Measurements from ENCODE around the gene RNF144A. TPM values are rescaled to one million over a fixed set of nuclear protein-coding genes. Genes with fewer than 3 reads are reported as not detected.
"Not testable (repeated sequence)": the region's sequence is repeated elsewhere in the genome, so short reads cannot be mapped to it uniquely, and the experiment has no call there.

Gene RNF144A
- total RNA-seq, 1 experiment from 2014 or later: 13.6 TPM

DNA sequence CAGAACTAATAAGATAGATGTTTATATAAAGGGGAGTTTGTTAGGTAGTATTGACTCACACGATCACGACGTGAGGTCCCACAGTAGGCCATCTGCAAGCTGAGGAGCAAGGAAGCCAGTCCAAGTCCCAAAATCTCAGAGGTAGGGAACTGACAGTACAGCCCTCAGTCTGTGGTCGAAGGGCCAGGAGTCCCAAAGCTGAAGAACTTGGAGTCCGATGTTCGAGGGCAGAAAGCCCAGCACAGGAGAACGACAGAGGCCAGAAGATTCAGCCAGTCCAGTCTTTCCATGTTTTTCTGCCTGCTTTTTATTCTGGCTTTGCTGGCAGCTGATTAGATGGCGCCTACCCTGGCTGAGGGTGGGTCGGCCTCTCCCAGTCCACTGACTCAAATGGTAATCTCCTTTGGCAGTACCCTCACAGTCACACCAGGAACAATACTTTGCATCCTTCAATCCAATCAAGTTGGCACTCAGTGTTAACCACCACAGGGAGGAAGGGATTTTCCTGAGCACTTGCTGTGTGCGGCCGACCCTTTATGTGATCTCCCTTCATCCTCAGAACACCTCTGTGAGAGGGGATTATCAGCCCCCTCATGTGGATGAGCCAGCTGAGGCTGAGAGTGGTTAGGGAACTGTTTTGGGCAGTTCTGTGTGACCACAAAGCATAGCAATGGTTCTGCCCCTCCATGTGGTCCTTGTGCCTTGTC is 78.3 kb downstream of the RNF144A start:
- TF ChIP-seq, protein P1, sequence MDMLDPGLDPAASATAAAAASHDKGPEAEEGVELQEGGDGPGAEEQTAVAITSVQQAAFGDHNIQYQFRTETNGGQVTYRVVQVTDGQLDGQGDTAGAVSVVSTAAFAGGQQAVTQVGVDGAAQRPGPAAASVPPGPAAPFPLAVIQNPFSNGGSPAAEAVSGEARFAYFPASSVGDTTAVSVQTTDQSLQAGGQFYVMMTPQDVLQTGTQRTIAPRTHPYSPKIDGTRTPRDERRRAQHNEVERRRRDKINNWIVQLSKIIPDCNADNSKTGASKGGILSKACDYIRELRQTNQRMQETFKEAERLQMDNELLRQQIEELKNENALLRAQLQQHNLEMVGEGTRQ (CRISPR knock-in tag; IDR thresholded peaks at IDR 0.05): no peak
- TF ChIP-seq, protein P2, sequence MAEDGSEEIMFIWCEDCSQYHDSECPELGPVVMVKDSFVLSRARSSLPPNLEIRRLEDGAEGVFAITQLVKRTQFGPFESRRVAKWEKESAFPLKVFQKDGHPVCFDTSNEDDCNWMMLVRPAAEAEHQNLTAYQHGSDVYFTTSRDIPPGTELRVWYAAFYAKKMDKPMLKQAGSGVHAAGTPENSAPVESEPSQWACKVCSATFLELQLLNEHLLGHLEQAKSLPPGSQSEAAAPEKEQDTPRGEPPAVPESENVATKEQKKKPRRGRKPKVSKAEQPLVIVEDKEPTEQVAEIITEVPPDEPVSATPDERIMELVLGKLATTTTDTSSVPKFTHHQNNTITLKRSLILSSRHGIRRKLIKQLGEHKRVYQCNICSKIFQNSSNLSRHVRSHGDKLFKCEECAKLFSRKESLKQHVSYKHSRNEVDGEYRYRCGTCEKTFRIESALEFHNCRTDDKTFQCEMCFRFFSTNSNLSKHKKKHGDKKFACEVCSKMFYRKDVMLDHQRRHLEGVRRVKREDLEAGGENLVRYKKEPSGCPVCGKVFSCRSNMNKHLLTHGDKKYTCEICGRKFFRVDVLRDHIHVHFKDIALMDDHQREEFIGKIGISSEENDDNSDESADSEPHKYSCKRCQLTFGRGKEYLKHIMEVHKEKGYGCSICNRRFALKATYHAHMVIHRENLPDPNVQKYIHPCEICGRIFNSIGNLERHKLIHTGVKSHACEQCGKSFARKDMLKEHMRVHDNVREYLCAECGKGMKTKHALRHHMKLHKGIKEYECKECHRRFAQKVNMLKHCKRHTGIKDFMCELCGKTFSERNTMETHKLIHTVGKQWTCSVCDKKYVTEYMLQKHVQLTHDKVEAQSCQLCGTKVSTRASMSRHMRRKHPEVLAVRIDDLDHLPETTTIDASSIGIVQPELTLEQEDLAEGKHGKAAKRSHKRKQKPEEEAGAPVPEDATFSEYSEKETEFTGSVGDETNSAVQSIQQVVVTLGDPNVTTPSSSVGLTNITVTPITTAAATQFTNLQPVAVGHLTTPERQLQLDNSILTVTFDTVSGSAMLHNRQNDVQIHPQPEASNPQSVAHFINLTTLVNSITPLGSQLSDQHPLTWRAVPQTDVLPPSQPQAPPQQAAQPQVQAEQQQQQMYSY (CRISPR knock-in tag; IDR thresholded peaks at IDR 0.05): 0 out of 2 replicates have a peak, but pooled peaks have one; percentile 24
- DNase-seq (ENCODE audit: low spot score) (no peak), ATAC-seq (no peak)
- Mint-ChIP-seq H3K9me3 (peaks cover 8% of the 10 kb centered on the region), H3K27ac (no peak overlapping the region), H3K36me3 (peaks cover 5% of the 10 kb centered on the region), H3K4me3 (no peak overlapping the region), H3K27me3 (ENCODE audit: low read depth) (no peaks in the 10 kb centered on the region), H3K4me1 (peaks cover 10% of the 10 kb centered on the region)
- POLR2A ChIA-PET: no interaction called here
- CTCF ChIA-PET: no interaction called here

DNA sequence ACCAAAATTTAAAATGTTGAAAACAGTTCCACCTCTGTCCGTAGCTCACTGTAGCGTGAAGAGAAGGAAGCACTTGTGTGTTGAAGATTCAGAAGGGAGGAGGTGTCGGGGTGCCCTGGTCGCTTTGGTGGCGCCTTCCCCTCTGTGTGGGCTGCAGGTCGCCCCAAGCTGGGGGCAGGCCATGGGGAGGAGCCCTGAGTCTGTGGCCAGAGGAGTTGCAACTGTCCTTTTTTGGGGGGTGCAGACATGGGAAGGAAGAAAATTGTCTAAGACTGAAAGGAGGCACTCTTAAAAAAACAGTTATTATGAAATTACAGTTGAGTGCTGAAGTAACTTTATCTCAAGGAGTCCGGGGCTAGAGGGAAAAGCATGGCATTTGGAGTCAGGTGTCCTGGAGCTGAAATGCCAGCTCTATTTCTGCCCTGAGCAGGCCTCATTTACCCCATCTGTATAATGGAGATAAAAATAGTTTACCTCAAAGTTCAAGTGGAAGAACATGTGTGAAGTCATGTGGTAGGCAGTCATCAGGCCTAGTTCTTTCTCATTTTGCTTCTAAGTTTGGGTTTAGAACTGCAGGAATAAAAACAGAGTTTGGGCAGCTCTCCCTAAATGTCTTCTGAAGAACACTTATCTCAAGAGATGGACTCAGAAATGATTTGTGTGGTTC is 82.1 kb downstream of the RNF144A start:
- TF ChIP-seq ZNF121 (CRISPR knock-in tag; IDR thresholded peaks at IDR 0.05) (no peak), ATF1 (CRISPR knock-in tag; IDR thresholded peaks at IDR 0.05) (no peak), ZNF671 (CRISPR knock-in tag; IDR thresholded peaks at IDR 0.05) (no peak), NR2C2 (CRISPR knock-in tag; IDR thresholded peaks at IDR 0.05) (no peak), PRRX2 (CRISPR knock-in tag; IDR thresholded peaks at IDR 0.05) (no peak), FOXK1 (CRISPR knock-in tag; IDR thresholded peaks at IDR 0.05) (no peak), TEAD1 (CRISPR knock-in tag; IDR thresholded peaks at IDR 0.05) (no peak), ZNF416 (CRISPR knock-in tag; IDR thresholded peaks at IDR 0.05) (no peak)
- TF ChIP-seq, protein P2 (CRISPR knock-in tag; IDR thresholded peaks at IDR 0.05): no peak
- ChIA-PET CTCF (no interaction called here), POLR2A (no interaction called here)
- 0 out of 2 replicates have a peak, but pooled peaks cover 5% of the 10 kb centered on the region for H3K4me1 Mint-ChIP-seq
- H3K27ac Mint-ChIP-seq: no peak overlapping the region
- ATAC-seq (no peak), DNase-seq (ENCODE audit: low spot score) (no peak)
- no peaks in the 10 kb centered on the region for H3K9me3 Mint-ChIP-seq
- H3K36me3 Mint-ChIP-seq: no peaks in the 10 kb centered on the region
- no peak overlapping the region for H3K4me3 Mint-ChIP-seq
- no peaks in the 10 kb centered on the region for H3K27me3 Mint-ChIP-seq (ENCODE audit: low read depth)

DNA sequence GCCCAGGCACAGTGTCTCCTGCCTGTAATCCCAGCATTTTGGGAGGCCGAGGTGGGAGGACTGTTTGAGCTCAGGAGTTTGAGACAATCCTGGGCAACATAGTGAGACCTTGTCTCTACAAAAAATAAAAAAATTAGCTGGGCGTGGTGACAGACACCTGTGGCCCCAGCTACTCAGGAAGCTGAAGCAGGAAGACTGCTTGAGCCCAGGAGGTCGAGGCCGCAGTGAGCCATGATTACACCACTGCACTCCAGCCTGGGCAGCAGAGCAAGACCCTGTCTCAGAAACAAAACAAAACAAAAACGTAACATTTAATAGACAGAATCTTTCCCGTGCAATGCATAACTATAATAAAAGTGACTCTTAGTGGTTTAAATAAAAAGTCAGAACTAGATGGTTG is 84.2 kb downstream of the RNF144A start:
- CTCF ChIA-PET: interaction anchor here (1.4 kb wide), 1 partner anchor 13 kb away, joined by 3 read pairs; no protein-coding TSS in a partner anchor
- H3K27me3 Mint-ChIP-seq (ENCODE audit: low read depth); ATAC-seq; H3K9me3 Mint-ChIP-seq; POLR2A ChIA-PET; H3K36me3 Mint-ChIP-seq; H3K27ac Mint-ChIP-seq; H3K4me3 Mint-ChIP-seq; DNase-seq (ENCODE audit: low spot score); H3K4me1 Mint-ChIP-seq: not testable (repeated sequence)
